Activated T-helper 1 cell treated with anti-CD3 and anti-CD28 coated beads, Interleukin-12 subunit alpha, Interleukin-12 subunit beta, Interleukin-2, Interleukin-4 antibody, amounts not matched to agents 30 ng/mL and 10 ng/mL and 1 ng/mL, durations not matched to agents 14 hours and 24 hours and 36 hours (primary cell): ENCODE data around the gene MEGF6. TPM values are rescaled to one million over a fixed set of nuclear protein-coding genes. Genes with fewer than 3 reads are reported as not detected.

Source experiments
- DNase-seq: peaks from one replicate; pipeline ENCODE4 v3.0.0; 2021; ENCODE audit warnings: low spot score
- H3K27ac Mint-ChIP-seq: one replicate; pipeline ENCODE4 v1.8.0; 2021; ENCODE audit warnings: mild to moderate bottlenecking, mixed read lengths
- H3K27me3 Mint-ChIP-seq: one replicate; pipeline ENCODE4 v1.8.0; 2022; ENCODE audit warnings: mild to moderate bottlenecking, moderate library complexity, mixed read lengths; ENCODE audit not compliant: insufficient read depth
- H3K36me3 Mint-ChIP-seq: one replicate; pipeline ENCODE4 v1.8.0; 2021; ENCODE audit warnings: low read depth, mixed read lengths
- H3K4me1 Mint-ChIP-seq: one replicate; pipeline ENCODE4 v1.8.0; 2021; ENCODE audit warnings: low read depth, mixed read lengths
- H3K4me3 Mint-ChIP-seq: one replicate; pipeline ENCODE4 v1.8.0; 2021; ENCODE audit warnings: mild to moderate bottlenecking, moderate library complexity, mixed read lengths
- H3K9me3 Mint-ChIP-seq: one replicate; pipeline ENCODE4 v1.8.0; 2021; ENCODE audit warnings: mixed read lengths
- intact Hi-C: fragments of 100-400 bp; cut with micrococcal nuclease; formaldehyde crosslinking; loops from one replicate; pipeline ENCODE4 v1.15.1; 2024
- total RNA-seq: library from RNA; stranded (reverse); gene quantifications from 2 replicates; pipeline ENCODE4 v1.2.3, GENCODE V29; 2022

Gene MEGF6
- total RNA-seq, 1 donor from 2014 or later = 1.2 TPM

DNA sequence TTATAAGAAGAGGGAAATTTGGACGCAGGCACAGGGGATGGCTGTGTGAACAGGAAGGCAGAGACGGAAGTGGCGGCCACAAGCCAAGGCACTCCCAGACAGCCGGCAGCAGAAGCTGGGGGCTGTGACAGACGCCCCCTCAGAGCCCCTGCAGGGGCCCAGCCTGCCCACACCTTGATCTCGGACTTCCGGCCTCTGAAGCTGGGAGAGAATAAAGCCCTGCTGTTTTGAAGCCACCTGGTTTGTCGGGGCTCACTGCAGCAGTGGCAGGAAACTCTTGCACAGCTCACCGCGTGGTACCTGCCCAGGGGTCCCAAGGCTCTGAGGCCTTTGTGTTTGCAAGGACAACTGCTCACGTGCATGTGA is 13.7 kb downstream of the MEGF6 start:
- H3K4me1 Mint-ChIP-seq = peaks cover 7% of the 10 kb centered on the region
- no peak for DNase-seq
- no peaks in the 10 kb centered on the region for H3K9me3 Mint-ChIP-seq
- intact Hi-C loops = no loop called here
- peak overlapping the region; percentile 30 for H3K4me3 Mint-ChIP-seq
- H3K27me3 Mint-ChIP-seq = peaks cover 2% of the 10 kb centered on the region
- H3K36me3 Mint-ChIP-seq = no peaks in the 10 kb centered on the region
- H3K27ac Mint-ChIP-seq = no peak overlapping the region

- peaks cover 2% of the 10 kb centered on the region for H3K27me3 Mint-ChIP-seq
- DNase-seq = no peak
- H3K9me3 Mint-ChIP-seq = no peaks in the 10 kb centered on the region
- intact Hi-C loops = no loop called here
- no peaks in the 10 kb centered on the region for H3K36me3 Mint-ChIP-seq
- H3K4me3 Mint-ChIP-seq = no peak overlapping the region
- no peak overlapping the region for H3K27ac Mint-ChIP-seq
- peaks cover 7% of the 10 kb centered on the region for H3K4me1 Mint-ChIP-seq
Observed at GRCh38 chr1:3596663-3597598, 14.4 kb downstream of the MEGF6 start.

DNA sequence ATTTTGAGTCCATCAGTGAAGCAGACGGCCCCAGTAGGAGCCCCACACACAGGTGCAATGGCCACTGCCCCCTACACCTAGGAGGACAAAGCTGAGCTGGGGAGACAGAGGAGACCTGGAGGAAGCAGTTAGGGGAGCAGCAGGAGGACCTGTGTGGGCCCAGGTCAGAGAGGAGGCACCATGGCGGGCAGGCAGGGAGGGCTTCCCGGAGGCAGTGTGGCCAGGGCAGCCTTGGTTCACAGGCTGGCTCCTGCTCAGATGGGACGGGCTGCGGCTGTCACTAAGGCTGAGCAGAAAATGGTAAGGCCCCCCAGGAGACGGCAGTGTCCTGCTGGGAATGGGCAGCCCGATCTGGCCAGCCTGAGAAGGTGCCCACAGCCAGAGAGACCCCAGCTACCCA is 15.4 kb downstream of the MEGF6 start:
- Mint-ChIP-seq H3K4me1 (peaks cover 7% of the 10 kb centered on the region), H3K9me3 (no peaks in the 10 kb centered on the region), H3K27me3 (peaks cover 2% of the 10 kb centered on the region), H3K27ac (no peak overlapping the region), H3K36me3 (no peaks in the 10 kb centered on the region), H3K4me3 (no peak overlapping the region)
- DNase-seq = no peak
- intact Hi-C loops = no loop called here

DNA sequence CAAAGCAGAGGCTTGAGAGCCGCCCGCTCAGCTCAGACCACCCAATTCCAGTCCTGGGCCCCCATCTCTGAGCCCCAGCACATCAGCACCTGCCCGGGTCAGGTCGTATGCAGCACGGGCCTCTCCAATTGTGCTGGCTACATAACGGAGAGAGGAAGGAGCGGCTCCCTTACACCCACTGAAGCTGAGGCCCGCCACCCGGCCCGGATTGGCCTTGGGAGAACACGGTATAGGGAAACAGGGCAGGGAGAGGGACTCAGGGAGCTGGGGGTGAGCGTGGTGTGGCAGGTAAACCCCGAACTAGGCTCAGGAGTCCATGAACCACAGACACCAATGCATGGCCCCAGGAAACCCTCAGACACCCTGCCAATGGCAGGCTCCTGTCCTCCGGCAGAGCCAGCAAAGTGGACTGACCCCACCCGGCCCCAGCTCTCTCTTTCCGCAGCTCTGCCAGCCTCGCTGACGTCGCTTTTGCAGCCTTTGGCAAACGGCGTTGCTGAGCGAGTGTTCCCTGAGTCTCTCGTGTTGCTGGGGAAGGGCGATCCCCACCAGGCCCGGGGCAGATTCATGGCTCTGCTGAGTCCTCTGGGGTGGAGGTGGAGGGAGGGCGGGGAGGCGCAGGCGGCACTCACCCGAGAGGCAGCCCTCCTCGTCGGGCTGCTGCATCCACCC is 16.5 kb downstream of the MEGF6 start:
- intact Hi-C loops = no loop called here
- no peaks in the 10 kb centered on the region for H3K36me3 Mint-ChIP-seq
- no peak overlapping the region for H3K4me3 Mint-ChIP-seq
- peaks cover 2% of the 10 kb centered on the region for H3K27me3 Mint-ChIP-seq
- DNase-seq = no peak
- H3K4me1 Mint-ChIP-seq = peaks cover 7% of the 10 kb centered on the region
- no peak overlapping the region for H3K27ac Mint-ChIP-seq
- H3K9me3 Mint-ChIP-seq = no peaks in the 10 kb centered on the region

DNA sequence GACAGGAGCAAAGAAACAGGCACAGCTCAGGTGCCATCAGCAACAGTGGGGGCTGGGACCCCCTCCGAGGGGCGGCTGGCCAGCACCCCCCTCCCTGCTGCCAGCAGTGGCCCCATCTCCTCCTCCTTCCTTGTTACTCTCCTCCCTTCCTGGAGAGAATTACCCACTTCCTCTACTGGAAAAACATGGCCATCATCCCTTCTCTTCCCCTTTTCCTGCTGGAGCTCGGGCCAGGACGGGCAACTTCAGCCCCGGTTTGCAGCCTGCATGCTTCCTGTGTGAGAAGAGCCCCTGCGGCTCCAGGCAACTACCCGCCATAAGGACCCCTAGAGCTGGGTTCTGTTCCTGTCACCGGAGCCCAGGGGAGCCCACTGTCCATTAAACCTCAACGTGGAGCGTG is 17.6 kb downstream of the MEGF6 start:
- H3K4me3 Mint-ChIP-seq = no peak overlapping the region
- intact Hi-C loops = no loop called here
- DNase-seq = no peak
- H3K4me1 Mint-ChIP-seq = peaks cover 7% of the 10 kb centered on the region
- H3K36me3 Mint-ChIP-seq = no peaks in the 10 kb centered on the region
- H3K27me3 Mint-ChIP-seq = peaks cover 2% of the 10 kb centered on the region
- no peak overlapping the region for H3K27ac Mint-ChIP-seq
- H3K9me3 Mint-ChIP-seq = no peaks in the 10 kb centered on the region

- intact Hi-C loops = no loop called here
- H3K27me3 Mint-ChIP-seq = peaks cover 2% of the 10 kb centered on the region
- no peak overlapping the region for H3K4me3 Mint-ChIP-seq
- no peak for DNase-seq
- H3K4me1 Mint-ChIP-seq = peaks cover 7% of the 10 kb centered on the region
- H3K36me3 Mint-ChIP-seq = no peaks in the 10 kb centered on the region
- H3K9me3 Mint-ChIP-seq = no peaks in the 10 kb centered on the region
- no peak overlapping the region for H3K27ac Mint-ChIP-seq
Observed at GRCh38 chr1:3593334-3593733, 18.0 kb downstream of the MEGF6 start.

DNA sequence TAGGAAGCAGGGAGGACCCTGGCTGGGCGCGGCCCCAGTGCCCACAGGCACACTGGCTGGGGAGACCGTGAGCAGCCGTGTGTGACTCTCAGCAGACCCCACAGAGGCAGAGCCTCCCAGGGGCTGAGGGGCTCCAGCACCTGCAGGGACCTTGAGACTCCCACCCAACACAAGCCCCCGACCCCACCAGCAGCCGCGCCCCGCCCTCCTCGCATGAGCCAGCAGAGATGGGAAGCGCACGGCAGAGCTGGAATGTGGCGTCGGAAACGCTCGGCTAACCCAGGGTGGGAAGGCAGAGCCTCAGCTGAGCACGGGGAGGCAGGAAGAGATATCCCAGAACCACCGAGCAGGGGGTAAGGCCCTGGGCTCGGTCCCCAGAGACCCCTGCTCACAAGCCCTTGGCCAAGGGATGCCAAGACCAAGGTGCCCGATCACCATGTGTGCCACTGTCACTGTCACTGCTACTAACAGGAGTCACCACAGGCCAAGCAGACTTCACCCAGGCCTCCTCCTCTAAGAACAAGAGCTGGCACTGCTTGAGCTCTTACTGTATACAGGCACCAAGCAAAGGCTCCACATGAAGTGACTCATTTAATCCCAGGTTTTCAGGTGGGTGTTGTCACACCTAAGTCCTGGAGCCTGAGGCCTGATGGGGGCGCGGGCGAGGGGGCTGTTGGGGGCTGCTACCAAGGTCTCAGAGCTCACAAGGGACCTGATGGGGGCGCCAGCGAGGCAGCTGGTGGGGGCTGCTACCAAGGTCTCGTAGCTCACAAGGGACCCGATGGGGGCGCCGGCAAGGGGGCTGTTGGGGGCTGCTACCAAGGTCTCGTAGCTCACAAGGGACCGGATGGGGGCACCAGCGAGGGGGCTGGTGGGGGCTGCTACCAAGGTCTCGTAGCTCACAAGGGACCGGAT is 20.1 kb downstream of the MEGF6 start:
- no peaks in the 10 kb centered on the region for H3K9me3 Mint-ChIP-seq

DNA sequence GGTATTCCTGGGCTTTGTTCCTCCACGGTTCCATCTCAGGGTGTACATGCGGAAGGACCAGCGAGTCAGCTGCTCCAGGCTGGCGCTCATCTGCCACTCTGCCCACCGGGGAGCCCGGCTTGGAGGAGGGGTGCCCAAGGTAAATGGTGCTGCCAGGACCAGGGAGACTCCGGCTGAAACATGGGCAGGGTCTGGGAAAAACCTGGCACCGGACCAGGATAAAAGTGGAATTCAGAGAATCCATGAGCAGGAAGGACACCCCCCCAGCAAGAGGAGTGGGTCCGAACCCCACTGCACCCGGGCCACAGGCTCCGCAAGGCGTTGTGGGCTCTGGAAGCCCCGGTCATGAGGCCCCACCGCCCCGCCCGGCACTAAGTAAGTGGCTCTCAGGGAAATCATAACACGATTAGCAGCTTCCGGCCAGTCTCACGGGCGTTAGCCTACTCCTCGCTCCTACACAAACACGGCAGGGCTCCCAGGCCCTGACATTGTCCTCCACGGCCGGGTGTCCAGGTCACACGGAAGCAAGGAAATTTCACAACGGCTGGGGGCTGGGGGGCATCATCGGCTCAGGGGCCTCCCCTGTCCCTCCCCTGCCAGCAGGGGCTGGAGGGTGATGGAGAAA is 21.1 kb downstream of the MEGF6 start:
- Mint-ChIP-seq H3K9me3 (no peaks in the 10 kb centered on the region), H3K4me1 (no peaks in the 10 kb centered on the region), H3K27ac (no peak overlapping the region), H3K27me3 (no peaks in the 10 kb centered on the region), H3K36me3 (no peaks in the 10 kb centered on the region), H3K4me3 (no peak overlapping the region)
- DNase-seq = no peak
- intact Hi-C loops = no loop called here

More for the DNA sequence above, 20.1 kb downstream of the MEGF6 start:
- Mint-ChIP-seq H3K36me3 (no peaks in the 10 kb centered on the region), H3K4me3 (no peak overlapping the region), H3K4me1 (no peaks in the 10 kb centered on the region), H3K27me3 (no peaks in the 10 kb centered on the region), H3K27ac (no peak overlapping the region)
- intact Hi-C loops = no loop called here
- DNase-seq = no peak

GRCh38 chr1:3588395-3588794 is 22.9 kb downstream of the MEGF6 start:
- Mint-ChIP-seq H3K4me1 (no peaks in the 10 kb centered on the region), H3K27me3 (no peaks in the 10 kb centered on the region), H3K36me3 (no peaks in the 10 kb centered on the region), H3K9me3 (peaks cover 2% of the 10 kb centered on the region), H3K4me3 (no peak overlapping the region), H3K27ac (no peak overlapping the region)
- DNase-seq = no peak
- intact Hi-C loops = no loop called here

GRCh38 chr1:3586986-3587759 is 24.1 kb downstream of the MEGF6 start:
- H3K27ac Mint-ChIP-seq = peak overlapping the region; percentile 5
- intact Hi-C loops = no loop called here
- peaks cover 2% of the 10 kb centered on the region for H3K9me3 Mint-ChIP-seq
- H3K4me3 Mint-ChIP-seq = no peak overlapping the region
- no peaks in the 10 kb centered on the region for H3K4me1 Mint-ChIP-seq
- no peak for DNase-seq
- no peaks in the 10 kb centered on the region for H3K36me3 Mint-ChIP-seq
- no peaks in the 10 kb centered on the region for H3K27me3 Mint-ChIP-seq

GRCh38 chr1:3585940-3586568 is 25.3 kb downstream of the MEGF6 start:
- Mint-ChIP-seq H3K9me3 (peaks cover 2% of the 10 kb centered on the region), H3K27ac (no peak overlapping the region), H3K4me1 (no peaks in the 10 kb centered on the region), H3K4me3 (no peak overlapping the region), H3K27me3 (no peaks in the 10 kb centered on the region), H3K36me3 (no peaks in the 10 kb centered on the region)
- DNase-seq = no peak
- intact Hi-C loops = no loop called here
